HL-60 (cell line): ENCODE measurements around the gene FCRLA.

Experiments used
- DNase-seq, 2 experiments: peaks; one replicate each; pipeline ENCODE4 v3.0.0-alpha.2; 2010 to 2020; ENCODE audit warnings: low read depth in 1 of 2, low spot score in 1 of 2
- H3K27ac ChIP-seq: fragments of 250-450 bp; sonication (Bioruptor Pico); replicated peaks from 2 replicates; pipeline ENCODE4 v1.5.1; 2020; ENCODE audit warnings: mild to moderate bottlenecking, moderate library complexity
- H3K27me3 ChIP-seq: fragments of 250-450 bp; sonication (Bioruptor Pico); 2 replicates; pipeline ENCODE4 v1.5.1; 2021; ENCODE audit warnings: mild to moderate bottlenecking, moderate library complexity; ENCODE audit not compliant: insufficient read depth, poor library complexity, severe bottlenecking
- H3K4me3 ChIP-seq: replicated peaks from 2 replicates; pipeline ENCODE4 v1.5.1; 2011; ENCODE audit warnings: mild to moderate bottlenecking, control low read depth, low read length; ENCODE audit not compliant: insufficient read depth
- CTCF ChIP-seq: IDR thresholded peaks from one replicate; pipeline ENCODE4 v1.5.1; 2011; ENCODE audit warnings: low read length, control low read depth, inconsistent platforms; ENCODE audit not compliant: insufficient read depth
- GABPA ChIP-seq: IDR thresholded peaks from 2 replicates; pipeline ENCODE4 v1.6.1; 2012; ENCODE audit warnings: low read depth
- POLR2AphosphoS5 ChIP-seq: IDR thresholded peaks from 2 replicates; pipeline ENCODE4 v1.6.1; 2012; ENCODE audit warnings: low read depth
- REST ChIP-seq: IDR thresholded peaks from 2 replicates; pipeline ENCODE4 v1.6.1; 2012; ENCODE audit warnings: low read depth; ENCODE audit not compliant: insufficient replicate concordance
- SPI1 ChIP-seq: IDR thresholded peaks from 2 replicates; pipeline ENCODE4 v1.6.1; 2012; ENCODE audit warnings: low read depth, mild to moderate bottlenecking, borderline replicate concordance

FCRLA gene

GRCh38 chr1:161726473-161727255, 19.6 kb downstream of the FCRLA start:
- Histone ChIP-seq H3K4me3 (peak overlapping the region; percentile 61), H3K27me3 (no peaks in the 10 kb centered on the region), H3K27ac (peak overlapping the region; percentile 72)
- DNase-seq, result peak; percentile 66 to 80
- TF ChIP-seq GABPA (no peak), SPI1 (no peak), CTCF (no peak), REST (peak; percentile 79), POLR2AphosphoS5 (peak; percentile 77)

GRCh38 chr1:161727256-161727924, 20.4 kb downstream of the FCRLA start:
- Histone ChIP-seq H3K27ac (peak overlapping the region; percentile 59), H3K27me3 (no peaks in the 10 kb centered on the region), H3K4me3 (peak overlapping the region; percentile 61)
- DNase-seq, result peak in 1 of 2 experiments; percentile 68
- TF ChIP-seq GABPA (no peak), REST (no peak), CTCF (no peak), SPI1 (no peak), POLR2AphosphoS5 (no peak; the same call in 1 of the 2 replicates)

GRCh38 chr1:161728376-161729226, 21.6 kb downstream of the FCRLA start:
- no peak overlapping the region for H3K4me3 ChIP-seq
- no peak overlapping the region for H3K27ac ChIP-seq
- no peaks in the 10 kb centered on the region for H3K27me3 ChIP-seq
- no peak for DNase-seq
- TF ChIP-seq REST, result no peak
- TF ChIP-seq GABPA, result no peak
- no peak for TF ChIP-seq SPI1
- TF ChIP-seq POLR2AphosphoS5, result no peak
- no peak for TF ChIP-seq CTCF
